COR-L47 (cell line): ENCODE data around the gene DNAH8.
"Not testable (repeated sequence)": the region's sequence is repeated elsewhere in the genome, so short reads cannot be mapped to it uniquely, and the experiment has no call there.

Experiments
- DNase-seq: peaks from one replicate; lab custom pipeline; 2025; lab: John Stamatoyannopoulos, UW

Gene DNAH8

GRCh38 chr6:38796437-38796836 is 81.3 kb downstream of the DNAH8 start:
- not testable (repeated sequence) for DNase-seq

GRCh38 chr6:38796850-38797249 is 81.7 kb downstream of the DNAH8 start:
- DNase-seq = no peak

- DNase-seq = no peak
Measured at GRCh38 chr6:38797391-38797790, 82.3 kb downstream of the DNAH8 start.

GRCh38 chr6:38799529-38800184 is 84.5 kb downstream of the DNAH8 start:
- no peak for DNase-seq

GRCh38 chr6:38801305-38801704 is 86.2 kb downstream of the DNAH8 start:
- DNase-seq = no peak

- no peak for DNase-seq
Measured at GRCh38 chr6:38802497-38802896, 87.4 kb downstream of the DNAH8 start.

- DNase-seq = no peak
Measured at GRCh38 chr6:38803129-38803528, 88.0 kb downstream of the DNAH8 start.

GRCh38 chr6:38804358-38804757 is 89.2 kb downstream of the DNAH8 start:
- no peak for DNase-seq

- no peak for DNase-seq
Measured at GRCh38 chr6:38805127-38805655, 90.1 kb downstream of the DNAH8 start.

- no peak for DNase-seq
Measured at GRCh38 chr6:38805692-38806091, 90.6 kb downstream of the DNAH8 start.

GRCh38 chr6:38806271-38806670 is 91.2 kb downstream of the DNAH8 start:
- DNase-seq = no peak

GRCh38 chr6:38806833-38807232 is 91.7 kb downstream of the DNAH8 start:
- DNase-seq = no peak

- no peak for DNase-seq
Measured at GRCh38 chr6:38808039-38808438, 92.9 kb downstream of the DNAH8 start.

- no peak for DNase-seq
Measured at GRCh38 chr6:38813041-38813823, 98.1 kb downstream of the DNAH8 start.

GRCh38 chr6:38814761-38815160 is 99.7 kb downstream of the DNAH8 start:
- no peak for DNase-seq

GRCh38 chr6:38815250-38815649 is 100.1 kb downstream of the DNAH8 start:
- DNase-seq = no peak

GRCh38 chr6:38818691-38819090 is 103.6 kb downstream of the DNAH8 start:
- DNase-seq = no peak

- DNase-seq = no peak
Measured at GRCh38 chr6:38822963-38823362, 107.9 kb downstream of the DNAH8 start.

- no peak for DNase-seq
Measured at GRCh38 chr6:38824243-38824894, 109.3 kb downstream of the DNAH8 start.

GRCh38 chr6:38827024-38827423 is 111.9 kb downstream of the DNAH8 start:
- DNase-seq = no peak

GRCh38 chr6:38831865-38832264 is 116.8 kb downstream of the DNAH8 start:
- DNase-seq = no peak

- no peak for DNase-seq
Measured at GRCh38 chr6:38833320-38833719, 118.2 kb downstream of the DNAH8 start.

GRCh38 chr6:38836585-38836984 is 121.5 kb downstream of the DNAH8 start:
- DNase-seq = no peak
